GM18507 (cell line): Measurements from ENCODE around the gene PKP3.
"Not testable (repeated sequence)": the region's sequence is repeated elsewhere in the genome, so short reads cannot be mapped to it uniquely, and the experiment has no call there.

Source experiments
- DNase-seq: peaks from one replicate; pipeline ENCODE4 v3.0.0; 2011; ENCODE audit warnings: low read depth; ENCODE audit not compliant: insufficient read length; ENCODE audit errors: extremely low spot score
- FAIRE-seq: peaks from 2 replicates; lab custom pipeline; 2011; peaks lifted over from hg19 to GRCh38; lab: Jason Lieb, UNC

The PKP3 gene

GRCh38 chr11:418343-419247, 24.6 kb downstream of the PKP3 start:
- no peak for DNase-seq
- FAIRE-seq: no peak

- DNase-seq: no peak
- no peak for FAIRE-seq
Observed at GRCh38 chr11:419248-420005, 25.4 kb downstream of the PKP3 start.

GRCh38 chr11:420054-420910, 26.3 kb downstream of the PKP3 start:
- FAIRE-seq: no peak

GRCh38 chr11:420911-421321, 26.9 kb downstream of the PKP3 start:
- DNase-seq: no peak
- no peak for FAIRE-seq

More at GRCh38 chr11:420054-420910, 26.3 kb downstream of the PKP3 start:
- DNase-seq: no peak

- no peak for DNase-seq
- no peak for FAIRE-seq
Observed at GRCh38 chr11:422249-422656, 28.2 kb downstream of the PKP3 start.

- DNase-seq (no peak), FAIRE-seq (no peak)
Observed at GRCh38 chr11:424232-424631, 30.2 kb downstream of the PKP3 start.

GRCh38 chr11:424766-425165, 30.8 kb downstream of the PKP3 start:
- not testable (repeated sequence) for DNase-seq, FAIRE-seq

- FAIRE-seq (no peak), DNase-seq (no peak)
Observed at GRCh38 chr11:425301-425700, 31.3 kb downstream of the PKP3 start.

GRCh38 chr11:426851-427250, 32.8 kb downstream of the PKP3 start:
- DNase-seq (no peak), FAIRE-seq (no peak)

GRCh38 chr11:428295-428694, 34.3 kb downstream of the PKP3 start:
- FAIRE-seq (no peak), DNase-seq (no peak)

GRCh38 chr11:429391-429790, 35.4 kb downstream of the PKP3 start:
- FAIRE-seq (no peak), DNase-seq (no peak)

- FAIRE-seq (no peak), DNase-seq (no peak)
Observed at GRCh38 chr11:429931-430456, 36.0 kb downstream of the PKP3 start.

GRCh38 chr11:431921-432320, 37.9 kb downstream of the PKP3 start:
- DNase-seq (no peak), FAIRE-seq (no peak)

- FAIRE-seq (no peak), DNase-seq (no peak)
Observed at GRCh38 chr11:432501-433100, 38.6 kb downstream of the PKP3 start.

- no peak for DNase-seq
- FAIRE-seq: no peak
Observed at GRCh38 chr11:433111-433510, 39.1 kb downstream of the PKP3 start.

GRCh38 chr11:433641-434040, 39.6 kb downstream of the PKP3 start:
- no peak for DNase-seq
- FAIRE-seq: no peak

- DNase-seq (no peak), FAIRE-seq (no peak)
Observed at GRCh38 chr11:434496-434895, 40.5 kb downstream of the PKP3 start.

GRCh38 chr11:434999-435740, 41.2 kb downstream of the PKP3 start:
- not testable (repeated sequence) for FAIRE-seq

More at GRCh38 chr11:434999-435740, 41.2 kb downstream of the PKP3 start:
- DNase-seq: not testable (repeated sequence)
